Measurements from ENCODE around the gene FANCE.

- no peak for TF ChIP-seq CTCF (IDR thresholded peaks at IDR 0.05; ENCODE audit: poor library complexity, severe bottlenecking)
- TF ChIP-seq MXI1 (conservative IDR thresholded peaks at IDR 0.05; ENCODE audit: poor library complexity, severe bottlenecking) = no peak
- TF ChIP-seq REST (IDR thresholded peaks at IDR 0.05; ENCODE audit: borderline replicate concordance) = no peak
- TF ChIP-seq POLR2AphosphoS5 (IDR thresholded peaks at IDR 0.05) = no peak
- TF ChIP-seq EP300 (conservative IDR thresholded peaks at IDR 0.05; ENCODE audit: poor library complexity, severe bottlenecking) = no peak
- no peak for TF ChIP-seq EZH2 (IDR thresholded peaks at IDR 0.05; ENCODE audit: borderline replicate concordance, insufficient read depth, low read length, poor library complexity, severe bottlenecking)
- TF ChIP-seq RAD21 (conservative IDR thresholded peaks at IDR 0.05) = no peak
Measured at GRCh38 chr6:35436071-35436857, 15.9 kb upstream of the FANCE start.
